Stimulated activated CD8-positive, alpha-beta memory T cell treated with anti-CD3 and anti-CD28 coated beads, Interleukin-15, amount 100 ng/mL, for 24 hours (primary cell): ENCODE results near the gene RBM25.
"Not testable (repeated sequence)": the region's sequence is repeated elsewhere in the genome, so short reads cannot be mapped to it uniquely, and the experiment has no call there.

ENCODE experiments used
- DNase-seq: peaks from one replicate; pipeline ENCODE4 v3.0.0-alpha.2; 2020; ENCODE audit warnings: low read depth

RBM25 gene

DNA sequence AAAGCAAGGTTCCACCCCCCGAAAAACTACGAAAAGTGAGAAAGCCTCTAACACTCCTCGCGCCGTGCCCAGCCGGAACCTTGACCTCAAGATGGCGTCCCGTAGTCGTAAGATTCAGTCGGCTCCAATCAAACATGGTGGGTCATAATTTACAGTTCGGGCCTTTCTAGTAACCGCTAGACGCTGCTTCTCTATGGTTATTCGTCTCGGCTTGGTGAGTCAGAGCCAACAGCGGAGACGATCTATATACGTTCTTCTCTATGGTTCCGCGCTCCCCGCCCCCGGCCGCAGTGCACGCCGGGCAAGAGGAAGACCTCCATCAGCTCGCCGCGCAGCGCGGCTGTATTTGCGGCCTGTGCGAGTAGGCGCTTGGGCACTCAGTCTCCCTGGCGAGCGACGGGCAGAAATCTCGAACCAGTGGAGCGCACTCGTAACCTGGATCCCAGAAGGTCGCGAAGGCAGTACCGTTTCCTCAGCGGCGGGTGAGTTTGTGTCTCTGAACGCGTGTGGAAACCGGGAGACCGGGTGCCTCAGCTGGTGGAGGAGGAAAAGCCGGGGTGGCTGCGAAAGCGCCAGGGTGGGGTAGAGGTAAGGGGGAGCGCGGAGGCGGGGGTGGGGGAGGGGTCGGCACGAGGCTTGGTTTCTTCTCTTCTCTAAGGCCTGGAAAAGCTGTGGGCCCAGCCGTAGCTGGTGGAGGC, at the start of gene RBM25:
Gene RBM25, plus strand, starts transcription at position 311 of the 698 bp plus-strand sequence. CDS start 13,108 bp downstream, outside the sequence.
- peak; percentile 77 for DNase-seq

- not testable (repeated sequence) for DNase-seq
These were observed 47.1 kb upstream of the RBM25 start for GRCh38 chr14:73011189-73011588.

- DNase-seq: no peak
These were observed 44.2 kb upstream of the RBM25 start for GRCh38 chr14:73014105-73014504.

- not testable (repeated sequence) for DNase-seq
These were observed 42.8 kb upstream of the RBM25 start for GRCh38 chr14:73015552-73015951.

DNA sequence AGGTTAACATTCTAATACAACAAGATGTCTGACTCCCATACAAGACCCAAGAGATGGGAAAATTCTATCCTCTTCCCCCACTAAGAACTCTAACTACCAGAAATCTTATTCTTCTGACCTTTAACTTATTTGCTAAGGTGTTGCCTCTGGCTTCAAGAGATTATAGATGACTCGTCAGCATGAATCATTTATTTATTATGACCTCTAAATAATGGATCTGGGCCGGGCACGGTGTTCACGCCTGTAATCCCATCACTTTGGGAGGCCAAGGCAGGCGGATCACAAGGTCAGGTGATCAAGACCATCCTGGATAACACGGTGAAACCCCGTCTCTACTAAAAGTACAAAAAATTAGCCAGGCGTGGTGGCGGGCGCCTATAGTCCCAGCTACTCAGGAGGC, 42.3 kb upstream of the RBM25 start:
- not testable (repeated sequence) for DNase-seq

DNA sequence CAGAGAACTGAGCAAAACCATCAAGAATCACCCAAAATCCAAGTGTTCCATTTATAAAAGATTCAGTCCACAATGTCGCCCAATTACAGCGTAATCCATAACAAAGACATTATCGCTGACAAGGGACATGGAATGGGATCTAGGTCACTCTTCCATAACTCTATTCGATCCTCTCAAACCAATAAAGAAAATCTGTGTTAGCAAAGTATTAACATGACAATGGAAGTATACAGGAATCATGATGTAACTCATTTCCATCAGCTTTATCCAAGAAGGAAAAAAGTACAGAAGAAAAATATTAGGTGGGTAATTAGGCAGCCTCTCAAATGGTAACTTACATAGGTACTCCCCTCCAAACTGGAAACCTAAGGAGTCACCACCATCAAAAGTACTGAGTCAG, 36.3 kb upstream of the RBM25 start:
- no peak for DNase-seq

GRCh38 chr14:73025544-73025943, 32.8 kb upstream of the RBM25 start:
- DNase-seq: no peak

- DNase-seq: no peak
These were observed 32.0 kb upstream of the RBM25 start for GRCh38 chr14:73026243-73026844.

DNA sequence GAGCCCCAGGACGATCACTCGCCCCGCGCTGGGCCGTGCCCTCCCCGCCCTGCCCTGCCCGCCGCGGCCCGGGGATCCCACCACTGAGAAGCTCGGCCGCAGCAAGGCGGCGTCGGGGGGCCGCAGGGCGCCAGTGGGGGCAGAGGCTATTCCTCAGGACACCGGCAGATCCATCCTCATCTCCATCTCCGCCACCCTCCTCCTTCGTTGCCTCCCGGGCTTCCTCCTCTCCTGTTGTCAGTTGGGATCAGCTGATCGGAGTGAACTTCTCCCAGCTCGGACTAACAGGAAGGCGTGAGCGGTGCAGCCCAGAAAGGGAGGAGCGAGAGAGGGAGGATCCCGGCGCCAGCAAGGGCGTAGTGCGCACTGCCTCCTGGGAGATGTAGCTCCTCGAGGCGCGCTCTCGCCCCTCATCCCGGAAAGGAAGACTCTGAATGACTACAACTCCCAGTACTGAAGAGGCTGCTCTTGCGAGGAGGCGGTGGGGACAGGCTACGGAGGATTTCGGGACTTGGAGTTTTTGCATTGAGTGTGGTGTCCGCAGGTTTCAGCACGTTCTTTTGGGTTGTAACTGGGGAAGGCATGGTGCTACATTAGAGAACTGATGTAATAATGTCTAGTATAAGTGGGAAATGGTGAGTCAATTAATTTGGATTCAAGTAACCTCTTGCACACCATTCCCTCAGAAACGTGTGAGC, 31.3 kb upstream of the RBM25 start, which contains the start of gene ZFYVE1:
Gene ZFYVE1, minus strand, starts transcription at position 262 of the 698 bp plus-strand sequence. CDS start 2,598 bp downstream, outside the sequence.
- DNase-seq: peak; percentile 62

DNA sequence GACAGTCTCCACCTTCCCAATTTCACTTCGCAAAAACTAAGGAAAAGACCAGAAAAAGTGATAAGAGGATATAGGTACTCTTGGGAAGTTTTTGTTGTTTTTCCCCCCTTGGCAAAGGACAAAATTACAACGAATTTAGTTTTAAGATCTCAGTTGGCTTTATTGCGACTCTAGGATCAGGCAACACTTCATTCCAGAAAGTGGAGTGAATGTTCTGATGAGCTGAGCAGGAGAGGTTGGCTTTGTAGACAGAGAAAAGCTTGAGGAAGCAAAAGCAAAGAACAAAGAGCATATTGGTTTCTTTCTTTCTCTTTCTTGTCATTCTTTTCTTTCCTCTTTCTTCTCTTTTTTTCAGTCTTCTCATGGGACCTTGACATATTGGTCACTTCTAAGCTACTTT, 30.8 kb upstream of the RBM25 start:
- DNase-seq: no peak

DNA sequence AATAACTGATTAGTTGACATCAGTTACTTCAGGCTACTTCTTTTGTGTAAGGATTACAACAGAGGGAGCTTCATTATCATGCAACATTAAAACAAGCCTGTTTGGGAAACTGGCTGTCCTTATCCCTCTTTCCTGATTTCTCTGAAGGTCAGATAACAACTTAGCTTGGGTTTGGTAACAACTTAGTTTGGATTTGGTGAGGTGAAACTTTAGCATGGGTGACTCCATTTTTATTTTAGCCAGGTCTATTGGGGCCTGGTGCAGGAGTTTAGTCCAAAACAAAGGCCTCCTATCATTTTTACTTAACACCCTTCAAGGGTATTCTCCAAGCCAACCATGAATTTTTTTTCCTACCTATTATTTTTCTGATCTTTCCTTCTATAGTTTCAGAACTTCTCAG, 30.4 kb upstream of the RBM25 start:
- DNase-seq: no peak

GRCh38 chr14:73036706-73037450, 21.5 kb upstream of the RBM25 start:
- not testable (repeated sequence) for DNase-seq

DNA sequence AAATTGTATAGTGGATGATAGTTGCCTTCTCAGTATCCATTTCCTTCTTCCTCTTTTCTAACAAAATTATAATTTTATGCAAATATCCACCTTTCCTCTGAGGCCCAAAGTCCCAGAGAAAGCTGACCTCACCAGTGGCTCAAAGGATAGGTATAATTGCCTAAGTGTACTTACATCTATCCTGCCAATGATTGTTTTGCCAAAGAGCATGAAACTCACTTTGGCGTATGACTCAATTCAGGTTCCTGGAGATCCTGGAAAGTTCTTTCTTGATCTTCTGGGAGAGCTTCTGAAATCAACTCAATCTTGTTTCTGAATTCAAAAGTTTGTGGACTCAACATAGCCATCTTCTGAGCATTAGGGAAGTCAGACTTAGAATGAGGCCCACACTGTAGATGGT, 10.5 kb upstream of the RBM25 start:
- DNase-seq: no peak

GRCh38 chr14:73049428-73049827, 8.9 kb upstream of the RBM25 start:
- DNase-seq: no peak

GRCh38 chr14:73055251-73055650, 3.1 kb upstream of the RBM25 start:
- DNase-seq: no peak

DNA sequence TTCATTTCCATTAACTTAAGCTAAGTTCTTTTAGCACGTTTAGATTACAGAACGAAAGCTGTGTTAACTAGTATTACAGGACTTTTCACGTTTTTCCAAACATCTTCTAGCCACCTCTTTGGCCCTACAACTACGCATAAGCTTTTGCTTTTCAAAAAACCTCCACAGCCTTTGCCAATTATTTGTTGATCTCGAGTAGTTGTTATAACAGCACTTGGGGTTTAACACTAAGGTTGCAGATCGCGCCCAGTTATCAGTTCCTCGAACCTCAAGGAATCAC, 450 bp upstream of the RBM25 start:
- no peak for DNase-seq

DNA sequence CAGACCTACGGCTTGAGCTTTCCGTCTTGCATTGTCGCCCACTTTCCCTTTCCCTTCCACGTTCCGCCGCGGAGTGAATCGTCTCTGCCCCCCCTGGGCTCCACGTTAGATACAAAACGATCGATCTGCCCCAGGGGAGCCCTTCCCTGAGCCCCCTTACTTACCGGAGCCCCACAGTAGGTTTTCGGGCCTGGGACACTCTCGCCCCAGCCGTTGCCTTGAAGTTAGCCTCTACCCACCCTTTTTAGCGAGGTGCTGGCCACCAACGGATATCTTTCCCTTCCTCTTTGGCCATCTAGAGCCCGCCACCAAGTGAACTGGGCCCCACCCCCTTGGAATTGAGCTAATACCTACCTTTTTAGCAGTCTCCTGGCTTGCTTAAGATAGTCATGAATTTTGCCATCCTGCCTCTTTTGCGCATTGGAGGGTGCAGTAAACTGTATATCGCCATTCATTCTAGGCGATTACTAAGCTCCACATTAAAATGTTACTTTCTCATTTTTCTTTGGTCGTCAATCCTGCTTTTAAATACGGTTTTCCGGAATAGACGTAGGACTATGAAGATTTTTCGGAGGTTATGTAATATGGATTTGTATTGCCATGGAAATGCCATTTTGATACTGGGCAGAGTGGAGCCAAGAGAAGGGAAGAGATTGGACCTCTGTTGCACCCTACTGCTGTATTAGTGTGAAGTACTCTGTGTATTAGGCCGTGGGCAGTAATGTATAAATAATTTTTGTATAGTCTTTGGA, 764 bp downstream of the RBM25 start:
- no peak for DNase-seq

DNA sequence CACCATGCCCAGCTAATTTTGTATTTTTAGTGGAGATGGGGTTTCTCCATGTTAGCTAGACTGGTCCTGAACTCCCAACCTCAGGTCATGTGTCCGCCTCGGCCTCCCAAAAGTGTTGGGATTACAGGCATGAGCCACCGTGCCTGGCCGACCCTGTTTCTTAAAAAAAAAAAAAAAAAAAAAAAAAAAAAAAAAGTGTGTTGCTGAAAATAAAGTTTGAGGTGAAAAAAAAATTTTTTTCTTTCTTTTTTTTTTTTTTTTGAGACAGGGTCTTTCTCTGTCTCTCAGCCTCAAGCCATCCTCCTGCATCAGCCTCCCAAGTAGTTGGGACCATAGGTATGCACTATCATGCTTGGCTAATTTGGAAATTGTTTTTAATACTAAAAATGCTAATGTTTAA, 11.3 kb downstream of the RBM25 start:
- no peak for DNase-seq

DNA sequence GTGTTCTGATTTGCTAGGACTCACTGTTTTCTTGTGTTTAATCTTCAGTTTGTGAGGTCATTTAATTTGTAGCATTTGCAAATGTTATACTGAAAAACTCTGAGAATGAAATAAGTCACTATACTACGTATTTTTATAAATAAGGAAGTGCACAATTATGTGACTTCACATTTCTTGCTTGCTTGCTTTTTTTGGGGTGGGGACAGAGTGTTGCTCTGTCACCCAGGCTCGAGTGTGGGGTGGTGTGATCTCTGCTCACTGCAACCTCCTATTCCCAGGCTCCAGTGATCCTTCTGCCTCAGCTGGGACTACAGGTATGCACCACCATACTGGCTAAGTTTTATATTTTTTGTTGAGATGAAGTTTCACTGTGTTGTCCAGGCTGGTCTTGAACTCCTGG, 32.7 kb downstream of the RBM25 start:
- no peak for DNase-seq

GRCh38 chr14:73097421-73097820, 39.1 kb downstream of the RBM25 start:
- no peak for DNase-seq

- no peak for DNase-seq
These were observed 42.0 kb downstream of the RBM25 start for GRCh38 chr14:73100334-73100733.
